ENCODE data around the gene DYRK4. TPM values are rescaled to one million over a fixed set of nuclear protein-coding genes. Genes with fewer than 3 reads are reported as not detected.
"Not testable (repeated sequence)": the region's sequence is repeated elsewhere in the genome, so short reads cannot be mapped to it uniquely, and the experiment has no call there.

Gene DYRK4, protein sequence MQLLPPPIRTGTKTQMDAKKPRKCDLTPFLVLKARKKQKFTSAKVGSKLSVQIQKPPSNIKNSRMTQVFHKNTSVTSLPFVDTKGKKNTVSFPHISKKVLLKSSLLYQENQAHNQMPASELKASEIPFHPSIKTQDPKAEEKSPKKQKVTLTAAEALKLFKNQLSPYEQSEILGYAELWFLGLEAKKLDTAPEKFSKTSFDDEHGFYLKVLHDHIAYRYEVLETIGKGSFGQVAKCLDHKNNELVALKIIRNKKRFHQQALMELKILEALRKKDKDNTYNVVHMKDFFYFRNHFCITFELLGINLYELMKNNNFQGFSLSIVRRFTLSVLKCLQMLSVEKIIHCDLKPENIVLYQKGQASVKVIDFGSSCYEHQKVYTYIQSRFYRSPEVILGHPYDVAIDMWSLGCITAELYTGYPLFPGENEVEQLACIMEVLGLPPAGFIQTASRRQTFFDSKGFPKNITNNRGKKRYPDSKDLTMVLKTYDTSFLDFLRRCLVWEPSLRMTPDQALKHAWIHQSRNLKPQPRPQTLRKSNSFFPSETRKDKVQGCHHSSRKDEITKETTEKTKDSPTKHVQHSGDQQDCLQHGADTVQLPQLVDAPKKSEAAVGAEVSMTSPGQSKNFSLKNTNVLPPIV
- 10 to 100 TPM; 29.5 to 33.4 TPM for total RNA-seq

GRCh38 chr12:4562034-4562657, at the start of gene DYRK4:
TSS of gene DYRK4 (plus strand) at chr12:4562208. CDS start at chr12:4562246, 38 bp downstream.
- Mint-ChIP-seq H3K4me3 (no peak within 1 kb of the TSS), H3K4me1 (peaks cover 28% of the 10 kb centered on the region), H3K27ac (no peak within 1 kb of the TSS), H3K9me3 (no peaks in the 10 kb centered on the region), H3K36me3 (ENCODE audit: low read depth) (peaks cover 19% of the 10 kb centered on the region), H3K27me3 (no peaks in the 10 kb centered on the region)
- DNase-seq, result peak; percentile 15
- CTCF ChIA-PET, result interaction anchor here (0.9 kb wide), 1 partner anchor 200 kb away, joined by 3 read pairs; no protein-coding TSS in a partner anchor
- POLR2A ChIA-PET, result no interaction called here

DNA sequence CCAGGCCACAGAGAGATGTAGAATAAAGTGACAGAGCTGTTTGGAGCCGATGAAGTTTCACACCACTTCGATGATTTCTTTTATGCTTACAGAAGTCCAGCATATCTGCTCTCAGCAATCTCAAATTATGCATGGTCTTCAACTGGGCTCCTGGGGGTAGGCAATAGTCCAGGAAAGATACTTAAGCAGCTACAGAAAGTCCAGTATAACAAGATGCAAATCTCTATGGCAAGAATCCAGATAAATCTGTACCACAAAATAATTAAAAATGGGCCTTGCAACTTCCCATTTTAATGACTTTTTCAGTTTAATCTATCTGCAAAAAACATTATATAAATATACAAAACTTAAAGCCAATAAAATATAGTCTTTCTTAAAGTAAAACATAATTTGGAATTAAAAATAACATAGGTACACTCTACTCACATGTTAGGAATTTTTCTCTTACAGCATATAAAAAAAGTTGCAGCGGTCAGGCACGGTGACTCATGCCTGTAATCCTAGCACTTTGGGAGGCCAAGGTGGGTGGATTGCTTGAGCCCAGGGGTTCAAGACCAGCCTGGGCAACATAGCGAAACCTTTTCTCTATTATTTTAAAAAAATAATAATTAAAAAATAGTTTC, 43.8 kb upstream of the DYRK4 start:
- ChIA-PET POLR2A (no interaction called here), CTCF (no interaction called here)
- Mint-ChIP-seq H3K4me1 (no peaks in the 10 kb centered on the region), H3K4me3 (no peak overlapping the region), H3K27me3 (no peaks in the 10 kb centered on the region), H3K9me3 (no peaks in the 10 kb centered on the region), H3K27ac (no peak overlapping the region), H3K36me3 (ENCODE audit: low read depth) (peaks cover 40% of the 10 kb centered on the region)
- no peak for DNase-seq

DNA sequence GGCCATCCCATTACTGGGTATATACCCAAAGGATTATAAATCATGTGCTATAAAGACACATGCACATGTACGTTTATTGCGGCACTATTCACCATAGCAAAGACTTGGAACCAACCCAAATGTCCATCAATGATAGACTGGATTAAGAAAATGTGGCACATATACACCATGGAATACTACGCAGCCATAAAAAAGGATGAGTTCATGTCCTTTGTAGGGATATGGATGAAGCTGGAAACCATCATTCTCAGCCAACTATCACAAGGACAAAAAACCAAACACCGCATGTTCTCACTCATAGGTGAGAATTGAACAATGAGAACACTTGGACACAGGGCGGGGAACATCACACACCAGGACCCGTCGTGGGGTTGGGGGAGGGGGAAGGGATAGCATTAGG, 38.6 kb upstream of the DYRK4 start:
- H3K4me3 Mint-ChIP-seq, POLR2A ChIA-PET, H3K4me1 Mint-ChIP-seq, H3K9me3 Mint-ChIP-seq, H3K27ac Mint-ChIP-seq, CTCF ChIA-PET, DNase-seq, H3K27me3 Mint-ChIP-seq: not testable (repeated sequence)
- peaks cover 41% of the 10 kb centered on the region for H3K36me3 Mint-ChIP-seq (ENCODE audit: low read depth)

- H3K27me3 Mint-ChIP-seq, result no peaks in the 10 kb centered on the region
- H3K36me3 Mint-ChIP-seq (ENCODE audit: low read depth), result peaks cover 31% of the 10 kb centered on the region
- peaks cover 6% of the 10 kb centered on the region for H3K4me1 Mint-ChIP-seq
- CTCF ChIA-PET, result no interaction called here
- no peak overlapping the region for H3K27ac Mint-ChIP-seq
- H3K4me3 Mint-ChIP-seq, result no peak overlapping the region
- no peaks in the 10 kb centered on the region for H3K9me3 Mint-ChIP-seq
- POLR2A ChIA-PET, result no interaction called here
- DNase-seq, result no peak
These were observed 35.0 kb upstream of the DYRK4 start for GRCh38 chr12:4526923-4527546.

DNA sequence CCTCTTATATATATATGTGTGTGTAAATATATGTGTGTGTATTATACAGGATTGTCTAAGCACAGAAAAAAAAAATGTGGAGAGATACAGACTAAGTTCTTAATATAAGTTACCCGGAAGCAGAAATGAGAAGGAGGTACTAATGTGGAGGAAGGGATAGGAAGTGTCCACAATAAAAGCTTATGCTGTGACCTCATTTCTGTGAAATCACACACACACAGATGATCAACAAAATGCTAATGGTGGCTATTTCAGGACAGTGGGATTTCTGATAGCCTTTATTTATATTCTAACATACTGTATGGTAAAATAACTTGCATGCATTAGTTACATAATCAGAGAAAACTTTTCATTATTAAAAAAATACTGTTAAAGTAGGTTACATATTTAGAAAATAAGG, 31.8 kb upstream of the DYRK4 start:
- ChIA-PET CTCF (interaction anchor here (0.6 kb wide), 1 partner anchor 438 kb away, joined by 3 read pairs; no protein-coding TSS in a partner anchor), POLR2A (no interaction called here)
- H3K4me1 Mint-ChIP-seq, result peaks cover 6% of the 10 kb centered on the region
- no peak overlapping the region for H3K4me3 Mint-ChIP-seq
- DNase-seq, result no peak
- no peak overlapping the region for H3K27ac Mint-ChIP-seq
- H3K27me3 Mint-ChIP-seq, result no peaks in the 10 kb centered on the region
- no peaks in the 10 kb centered on the region for H3K9me3 Mint-ChIP-seq
- peaks cover 11% of the 10 kb centered on the region for H3K36me3 Mint-ChIP-seq (ENCODE audit: low read depth)

- POLR2A ChIA-PET, result no interaction called here
- DNase-seq, result no peak
- H3K4me3 Mint-ChIP-seq, result no peak overlapping the region
- H3K36me3 Mint-ChIP-seq (ENCODE audit: low read depth), result peaks cover 9% of the 10 kb centered on the region
- H3K4me1 Mint-ChIP-seq, result peaks cover 7% of the 10 kb centered on the region
- CTCF ChIA-PET, result interaction anchor here (1.0 to 1.3 kb wide), 2 partner anchors 32 to 35 kb away, joined by 3 to 4 read pairs; no protein-coding TSS in a partner anchor
- H3K27ac Mint-ChIP-seq, result no peak overlapping the region
- H3K9me3 Mint-ChIP-seq, result no peaks in the 10 kb centered on the region
- H3K27me3 Mint-ChIP-seq, result no peaks in the 10 kb centered on the region
These were observed 30.9 kb upstream of the DYRK4 start for GRCh38 chr12:4530982-4531586.

- ChIA-PET CTCF (interaction anchor here (1.6 kb wide), 1 partner anchor 69 kb away, joined by 3 read pairs; no protein-coding TSS in a partner anchor), POLR2A (no interaction called here)
- no peak overlapping the region for H3K27ac Mint-ChIP-seq
- no peaks in the 10 kb centered on the region for H3K9me3 Mint-ChIP-seq
- peaks cover 37% of the 10 kb centered on the region for H3K4me1 Mint-ChIP-seq
- H3K27me3 Mint-ChIP-seq, result no peaks in the 10 kb centered on the region
- no peak overlapping the region for H3K4me3 Mint-ChIP-seq
- H3K36me3 Mint-ChIP-seq (ENCODE audit: low read depth), result peaks cover 2% of the 10 kb centered on the region
- no peak for DNase-seq
These were observed 26.9 kb upstream of the DYRK4 start for GRCh38 chr12:4535092-4535491.

DNA sequence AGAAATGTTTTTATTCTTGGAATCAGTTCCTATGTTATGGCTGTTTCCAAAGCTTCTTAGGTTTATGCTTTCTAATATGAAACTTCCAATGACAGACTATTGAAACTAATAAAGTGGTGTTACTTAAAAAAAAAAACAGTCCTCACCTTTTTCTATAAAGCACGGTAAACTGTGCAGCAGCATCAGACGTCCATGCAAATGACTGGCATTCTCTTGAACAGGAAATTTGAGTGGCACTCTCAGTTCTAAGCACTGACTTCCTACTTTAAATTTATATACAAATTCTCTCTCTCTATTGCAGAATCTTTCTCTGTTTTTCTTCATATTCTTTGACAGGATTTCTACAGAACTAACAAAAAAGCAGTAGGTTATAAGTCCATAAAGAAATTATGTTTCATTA, 26.1 kb upstream of the DYRK4 start:
- Mint-ChIP-seq H3K4me3 (no peak overlapping the region), H3K4me1 (peaks cover 37% of the 10 kb centered on the region), H3K27ac (no peak overlapping the region), H3K36me3 (ENCODE audit: low read depth) (peaks cover 2% of the 10 kb centered on the region), H3K27me3 (no peaks in the 10 kb centered on the region), H3K9me3 (no peaks in the 10 kb centered on the region)
- ChIA-PET CTCF (no interaction called here), POLR2A (no interaction called here)
- no peak for DNase-seq

- Mint-ChIP-seq H3K36me3 (ENCODE audit: low read depth) (peaks cover 11% of the 10 kb centered on the region), H3K27me3 (no peaks in the 10 kb centered on the region), H3K9me3 (no peaks in the 10 kb centered on the region), H3K4me1 (peaks cover 44% of the 10 kb centered on the region), H3K4me3 (peak within 1 kb of the TSS; percentile 99), H3K27ac (peak within 1 kb of the TSS; percentile 97)
- POLR2A ChIA-PET, result no interaction called here
- CTCF ChIA-PET, result no interaction called here
- DNase-seq, result peak; percentile 97
These were observed 23.5 kb upstream of the DYRK4 start, which contains the start of gene RAD51AP1 for GRCh38 chr12:4538207-4539160. TSS of gene RAD51AP1 (plus strand) at chr12:4538890. CDS start at chr12:4538940, 50 bp downstream.

- POLR2A ChIA-PET, result no interaction called here
- Mint-ChIP-seq H3K27ac (peak overlapping the region; percentile 97), H3K9me3 (no peaks in the 10 kb centered on the region), H3K4me1 (peaks cover 46% of the 10 kb centered on the region), H3K27me3 (no peaks in the 10 kb centered on the region), H3K36me3 (ENCODE audit: low read depth) (peaks cover 17% of the 10 kb centered on the region), H3K4me3 (peak overlapping the region; percentile 99)
- CTCF ChIA-PET, result no interaction called here
- DNase-seq, result no peak
These were observed 22.7 kb upstream of the DYRK4 start for GRCh38 chr12:4539167-4539870.

DNA sequence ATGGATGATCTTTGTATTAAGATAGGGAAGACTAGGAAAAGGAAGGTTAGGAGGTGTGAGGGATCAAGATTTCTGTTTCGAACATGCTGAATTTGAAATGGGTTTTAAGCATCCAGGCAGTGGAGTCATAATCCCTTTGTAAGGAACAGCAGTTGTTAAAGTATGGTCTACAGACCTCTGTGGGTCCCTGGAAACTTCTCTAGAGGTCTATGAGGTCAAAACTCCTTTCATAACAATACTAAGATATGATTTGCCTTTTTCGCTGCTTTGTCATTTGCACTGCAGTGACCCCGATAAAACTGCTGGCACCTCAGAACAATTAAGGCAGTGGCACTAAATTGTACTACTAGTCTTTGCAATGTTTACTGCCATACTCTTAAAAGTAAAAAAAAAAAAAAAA, 21.8 kb upstream of the DYRK4 start:
- no peak for DNase-seq
- ChIA-PET POLR2A (no interaction called here), CTCF (interaction anchor here (0.6 kb wide), 2 partner anchors 29 to 270 kb away, joined by 3 to 4 read pairs; no protein-coding TSS in a partner anchor)
- Mint-ChIP-seq H3K27ac (peak overlapping the region; percentile 97), H3K9me3 (no peaks in the 10 kb centered on the region), H3K36me3 (ENCODE audit: low read depth) (peaks cover 24% of the 10 kb centered on the region), H3K4me3 (peak overlapping the region; percentile 99), H3K27me3 (no peaks in the 10 kb centered on the region), H3K4me1 (peaks cover 46% of the 10 kb centered on the region)
